ENCODE results near the gene RCL1. TPM values are rescaled to one million over a fixed set of nuclear protein-coding genes. Genes with fewer than 3 reads are reported as not detected.

The RCL1 gene
- total RNA-seq, 1 donor from 2014 or later: 18.3 TPM

Other genes starting within 250 kb of the RCL1 start
- gene PLPP6, start 130.7 kb upstream of the RCL1 start, total RNA-seq: 6.1 and 7.2 TPM in 2 replicates
- gene SPATA6L, start 126.5 kb upstream of the RCL1 start, total RNA-seq: 3.8 and 4.0 TPM in 2 replicates
- 4.9 and 7.4 TPM in 2 replicates for gene CDC37L1, start 113.4 kb upstream of the RCL1 start, total RNA-seq
- 63.6 and 66.4 TPM in 2 replicates for gene AK3, start 51.7 kb upstream of the RCL1 start, total RNA-seq
- gene JAK2, start 192.3 kb downstream of the RCL1 start, total RNA-seq: 7.7 and 8.7 TPM in 2 replicates